RWPE1 (cell line): Measurements from ENCODE around the gene G6PC3.
A peak's percentile ranks its signal among the peaks of the same experiment; 100 is the strongest.

ENCODE experiments used
- CTCF ChIA-PET: fragments of 350-600 bp; sonication (Branson Sonifier 250); formaldehyde crosslinking; extraction: SDS; loops from one replicate; lab custom pipeline; 2021; lab: Yijun Ruan, JAX
- POLR2A ChIA-PET: fragments of 400-600 bp; formaldehyde crosslinking; extraction: SDS; loops from one replicate; lab custom pipeline; 2020; ENCODE audit warnings: antibody characterized with exemption; ENCODE audit not compliant: low non-redundant PET; lab: Yijun Ruan, JAX
- DNase-seq: peaks from one replicate; pipeline ENCODE4 v3.0.0; 2012; ENCODE audit warnings: low spot score
- H3K27ac ChIP-seq: fragments of 450-650 bp; 2 replicates; pipeline ENCODE4 v1.5.1; 2017
- TF ChIP-seq, protein P1 (sequence below): fragments of 450-650 bp; conservative IDR thresholded peaks from 2 replicates; pipeline ENCODE4 v1.5.1; 2017; ENCODE audit warnings: low read depth, mild to moderate bottlenecking

The G6PC3 gene

GRCh38 chr17:44122816-44123355, 52.4 kb downstream of the G6PC3 start:
- POLR2A ChIA-PET = interaction anchor here (1.0 to 1.6 kb wide), 2 partner anchors 46 to 52 kb away, joined by 3 read pairs; partner anchors contain the start of gene G6PC3
- CTCF ChIA-PET = interaction anchor here (0.6 to 1.2 kb wide), 4 partner anchors 11 to 1742 kb away, joined by 3 to 5 read pairs (median 4); no protein-coding TSS in a partner anchor
- no peak for DNase-seq
- TF ChIP-seq, protein P1, sequence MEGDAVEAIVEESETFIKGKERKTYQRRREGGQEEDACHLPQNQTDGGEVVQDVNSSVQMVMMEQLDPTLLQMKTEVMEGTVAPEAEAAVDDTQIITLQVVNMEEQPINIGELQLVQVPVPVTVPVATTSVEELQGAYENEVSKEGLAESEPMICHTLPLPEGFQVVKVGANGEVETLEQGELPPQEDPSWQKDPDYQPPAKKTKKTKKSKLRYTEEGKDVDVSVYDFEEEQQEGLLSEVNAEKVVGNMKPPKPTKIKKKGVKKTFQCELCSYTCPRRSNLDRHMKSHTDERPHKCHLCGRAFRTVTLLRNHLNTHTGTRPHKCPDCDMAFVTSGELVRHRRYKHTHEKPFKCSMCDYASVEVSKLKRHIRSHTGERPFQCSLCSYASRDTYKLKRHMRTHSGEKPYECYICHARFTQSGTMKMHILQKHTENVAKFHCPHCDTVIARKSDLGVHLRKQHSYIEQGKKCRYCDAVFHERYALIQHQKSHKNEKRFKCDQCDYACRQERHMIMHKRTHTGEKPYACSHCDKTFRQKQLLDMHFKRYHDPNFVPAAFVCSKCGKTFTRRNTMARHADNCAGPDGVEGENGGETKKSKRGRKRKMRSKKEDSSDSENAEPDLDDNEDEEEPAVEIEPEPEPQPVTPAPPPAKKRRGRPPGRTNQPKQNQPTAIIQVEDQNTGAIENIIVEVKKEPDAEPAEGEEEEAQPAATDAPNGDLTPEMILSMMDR = no peak
- peak overlapping the region; percentile 96 for H3K27ac ChIP-seq

DNA sequence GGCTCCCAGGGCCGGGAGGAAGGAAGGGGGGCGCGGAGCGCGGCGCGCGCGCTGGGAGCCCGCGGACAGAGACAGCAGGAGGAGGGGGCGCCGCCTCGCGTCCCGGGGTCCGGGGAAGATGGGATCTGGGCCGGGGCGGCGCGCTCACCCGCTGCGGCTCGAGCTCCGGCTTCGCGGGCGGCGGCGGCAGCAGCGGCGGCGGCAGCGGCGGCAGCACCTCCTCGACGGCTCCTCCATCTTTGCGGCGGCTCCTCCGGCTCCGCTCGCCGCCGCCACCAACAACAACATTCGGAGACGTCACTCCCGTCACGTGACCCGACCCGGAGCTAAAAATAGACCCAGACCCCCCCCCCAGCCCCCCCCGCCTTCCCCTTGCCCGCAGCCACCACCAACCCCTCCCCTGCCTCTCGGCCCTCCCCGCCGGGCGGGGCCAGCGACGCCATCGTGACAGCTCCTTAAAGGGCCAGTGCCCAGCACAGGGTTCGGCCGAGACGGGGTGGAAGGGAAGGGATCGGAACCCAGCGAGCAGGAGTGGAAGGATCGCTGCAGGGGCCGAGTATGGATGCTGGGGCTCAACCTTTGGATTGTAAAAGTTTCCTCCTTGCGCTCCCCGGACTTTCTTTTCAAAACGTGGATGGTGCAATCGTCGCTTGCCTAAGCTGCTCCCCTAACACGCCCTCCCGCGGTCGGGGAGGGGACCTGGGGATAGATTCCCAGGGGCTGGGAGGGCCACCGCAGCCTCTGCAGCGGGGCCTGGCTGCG, 53.0 kb downstream of the G6PC3 start, which contains the start of gene HDAC5:
TSS of gene HDAC5 (minus strand) at position 286 of the 762 bp plus-strand sequence. CDS start 6,126 bp downstream, outside the sequence.
- ChIA-PET CTCF (interaction anchor here (0.5 to 1.2 kb wide), 5 partner anchors 10 to 36 kb away, joined by 3 to 5 read pairs (median 4); no protein-coding TSS in a partner anchor), POLR2A (interaction anchor here (1.1 kb wide), 1 partner anchor 36 kb away, joined by 3 read pairs; no protein-coding TSS in a partner anchor)
- peak; percentile 95 for DNase-seq
- TF ChIP-seq, protein P1 = peak; percentile 63
- peak within 1 kb of the TSS; percentile 96 for H3K27ac ChIP-seq

DNA sequence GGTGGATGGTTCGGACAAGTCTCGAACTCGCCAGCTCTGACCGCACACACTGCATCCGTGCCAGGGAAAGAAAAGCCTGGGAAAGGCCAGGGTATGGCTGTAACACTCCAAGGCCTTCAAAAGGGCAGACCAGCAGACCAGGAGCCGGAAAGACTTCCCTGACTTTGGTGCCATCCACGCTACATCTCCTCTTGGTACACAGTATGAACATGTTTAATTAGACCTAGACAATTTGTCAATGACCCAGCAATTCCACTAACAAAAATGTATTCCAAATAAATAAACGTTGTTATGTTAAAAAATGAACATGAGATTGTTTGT, 53.5 kb downstream of the G6PC3 start:
- peak overlapping the region; percentile 96 for H3K27ac ChIP-seq
- ChIA-PET CTCF (interaction anchor here (0.6 to 1.2 kb wide), 4 partner anchors 10 to 37 kb away, joined by 4 to 5 read pairs (median 4); no protein-coding TSS in a partner anchor), POLR2A (interaction anchor here (0.5 to 1.1 kb wide), 2 partner anchors 17 to 37 kb away, joined by 3 to 6 read pairs; no protein-coding TSS in a partner anchor)
- TF ChIP-seq, protein P1 = peak; percentile 13
- no peak for DNase-seq
